Thymus (tissue), 11 donors: Measurements from ENCODE around the gene GFM1. TPM values are rescaled to one million over a fixed set of nuclear protein-coding genes. Genes with fewer than 3 reads are reported as not detected.

Experiments used
- DNase-seq, 9 donors: peaks; one replicate each; pipeline ENCODE4 v3.0.0-alpha.2; 2013; ENCODE audit warnings: low spot score in 9 of 9, low read depth in 6 of 9, missing footprints in 1 of 9
- H3K27ac ChIP-seq, 2 donors: one replicate each; pipeline ENCODE4 v1.5.1; 2013; ENCODE audit warnings: control low read depth in 1 of 2, low read depth in 1 of 2, low read length in 1 of 2, mild to moderate bottlenecking in 1 of 2, moderate library complexity in 1 of 2
- H3K27me3 ChIP-seq, 2 donors: one replicate each; pipeline ENCODE4 v1.5.1; 2013; ENCODE audit warnings: low read length in 1 of 2; ENCODE audit not compliant: control insufficient read depth in 2 of 2, insufficient read depth in 1 of 2
- H3K36me3 ChIP-seq, 2 donors: one replicate each; pipeline ENCODE4 v1.5.1; 2013; ENCODE audit warnings: low read length in 1 of 2, mild to moderate bottlenecking in 1 of 2, moderate library complexity in 1 of 2; ENCODE audit not compliant: control insufficient read depth in 2 of 2, insufficient read depth in 2 of 2
- H3K4me1 ChIP-seq, 2 donors: one replicate each; pipeline ENCODE4 v1.5.1; 2013; ENCODE audit warnings: low read length in 2 of 2; ENCODE audit not compliant: control insufficient read depth in 2 of 2, insufficient read depth in 2 of 2
- H3K4me3 ChIP-seq, 2 donors: one replicate each; pipeline ENCODE4 v1.5.1; 2013; ENCODE audit warnings: low read length in 2 of 2, control low read depth in 1 of 2, mild to moderate bottlenecking in 1 of 2
- H3K9me3 ChIP-seq, 2 donors: one replicate each; pipeline ENCODE4 v1.5.1; 2013; ENCODE audit warnings: low read length in 1 of 2, mild to moderate bottlenecking in 1 of 2; ENCODE audit not compliant: control insufficient read depth in 2 of 2, insufficient read depth in 1 of 2
- WGBS: extraction: QIAGEN DNeasy Blood & Tissue Kit; methylation state at CpG from one replicate; pipeline ENCODE4 v1.1.7; 2013; 5-methylcytosine and 5-hydroxymethylcytosine counted together
- polyA plus RNA-seq: library from polyadenylated mRNA; stranded (reverse); fragments of 200-250 nt; gene quantifications from one replicate; pipeline ENCODE4 v1.2.3, GENCODE V29; 2013
- total RNA-seq: library from RNA; stranded (reverse); fragments of 120-200 nt; gene quantifications from one replicate; pipeline ENCODE4 v1.2.4, GENCODE V29; 2013
- donor health status: healthy.

The GFM1 gene
- total and polyA plus RNA-seq, 2 donors, result 19.0 to 40.0 TPM

- Histone ChIP-seq H3K36me3 (no peaks in the 10 kb centered on the region), H3K4me1 (peaks cover 2 to 5% of the 10 kb centered on the region in 2 donors)
Measured at GRCh38 chr3:158728851-158729250, 84.5 kb downstream of the GFM1 start.

DNA sequence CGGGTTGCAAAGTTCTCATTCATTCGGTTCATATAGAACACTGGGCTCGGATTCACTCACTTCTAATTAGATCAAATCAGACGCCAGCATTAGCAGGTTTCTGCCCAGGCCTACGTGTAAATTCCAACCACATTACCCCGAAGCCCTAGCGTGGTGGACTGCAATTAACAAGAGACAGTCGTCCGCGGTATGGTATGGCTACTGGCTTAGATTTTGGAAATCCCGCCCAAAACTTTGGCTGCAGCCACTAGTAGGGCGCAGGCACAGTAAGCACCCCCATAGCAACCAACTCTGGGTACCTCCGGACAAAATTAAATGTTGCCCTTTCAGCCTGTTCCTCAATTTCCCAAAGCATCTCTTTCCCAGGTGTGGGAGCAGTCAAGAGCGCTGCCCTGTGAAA is 87.2 kb downstream of the GFM1 start:
- Histone ChIP-seq H3K27ac (no peak overlapping the region), H3K9me3 (peaks cover 0 to 3% of the 10 kb centered on the region in 2 donors)
- no peak for DNase-seq

More at GRCh38 chr3:158728851-158729250, 84.5 kb downstream of the GFM1 start:
- no peak overlapping the region for H3K4me3 ChIP-seq
- no peak overlapping the region for H3K27ac ChIP-seq
- H3K27me3 ChIP-seq, result peaks cover 16 to 33% of the 10 kb centered on the region in 2 donors
- H3K9me3 ChIP-seq, result no peaks in the 10 kb centered on the region
- DNase-seq, result no peak

DNA sequence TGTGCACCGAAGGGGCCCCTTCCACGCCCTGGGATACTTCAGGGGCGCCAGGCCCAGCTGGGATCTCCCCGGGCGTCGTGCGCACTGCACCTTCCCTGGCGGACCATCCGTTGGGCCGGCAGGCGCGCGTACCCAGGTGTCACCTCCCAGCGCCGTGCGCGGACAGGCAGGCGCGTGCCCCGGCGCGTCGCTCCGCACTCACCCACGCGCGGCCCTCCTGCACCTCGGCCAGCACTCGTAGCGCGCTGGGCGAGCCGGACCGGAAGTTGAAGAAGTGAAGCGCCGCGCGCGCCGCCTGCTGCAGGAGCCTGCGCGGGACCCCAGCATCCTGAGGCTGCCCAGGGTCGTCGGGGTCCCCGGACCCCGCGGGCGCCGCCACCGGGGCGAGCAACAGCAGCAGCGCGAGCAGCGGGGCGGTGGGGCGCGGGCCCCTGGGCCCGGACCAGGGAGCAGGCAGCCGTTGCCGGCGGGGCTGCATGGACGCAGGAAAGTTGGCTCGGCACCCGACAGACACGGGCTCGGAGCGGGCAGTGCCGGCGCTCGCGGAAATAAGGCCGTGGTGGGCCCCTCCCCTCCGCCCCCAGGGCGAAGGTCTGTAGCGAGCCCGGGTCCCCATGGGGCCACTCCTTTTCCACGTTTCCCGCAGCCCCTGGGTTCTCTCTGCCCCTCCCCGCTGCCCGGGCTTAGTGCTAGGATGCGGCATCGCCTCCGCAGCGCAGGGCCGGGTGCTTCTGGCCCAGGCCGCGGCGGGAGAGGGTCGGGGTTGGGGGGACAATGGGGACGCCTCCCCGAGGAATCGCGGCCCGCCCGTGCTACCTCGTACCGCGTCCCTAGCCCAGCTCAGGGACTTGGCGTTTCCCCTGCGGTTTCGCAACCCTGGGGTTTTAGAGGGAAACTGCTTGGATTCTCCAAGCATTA is 87.9 kb downstream of the GFM1 start, which contains the start of gene RARRES1:
Gene RARRES1 (minus strand): TSS at position 520 of the 918 bp plus-strand sequence. CDS start 42 bp downstream, at position 478.
- Histone ChIP-seq H3K27ac (peak within 1 kb of the TSS in 1 of 2 donors; percentile 47), H3K4me1 (peaks cover 2 to 5% of the 10 kb centered on the region in 2 donors), H3K9me3 (peaks cover 0 to 3% of the 10 kb centered on the region in 2 donors), H3K27me3 (peaks cover 16 to 34% of the 10 kb centered on the region in 2 donors), H3K36me3 (no peaks in the 10 kb centered on the region), H3K4me3 (peak within 1 kb of the TSS; percentile 27 to 50)
- DNase-seq, result peak in 4 of 9 donors; percentile 21 to 47 (median 31)
- WGBS, result 8% methylated on average over 101 of the region's 101 CpGs

More for the DNA sequence above, 87.2 kb downstream of the GFM1 start:
- Histone ChIP-seq H3K36me3 (no peaks in the 10 kb centered on the region), H3K4me1 (peaks cover 2 to 5% of the 10 kb centered on the region in 2 donors), H3K27me3 (peaks cover 16 to 34% of the 10 kb centered on the region in 2 donors), H3K4me3 (peak overlapping the region in 1 of 2 donors; percentile 50)
- WGBS, result 61% methylated on average over 14 of the region's 14 CpGs

DNA sequence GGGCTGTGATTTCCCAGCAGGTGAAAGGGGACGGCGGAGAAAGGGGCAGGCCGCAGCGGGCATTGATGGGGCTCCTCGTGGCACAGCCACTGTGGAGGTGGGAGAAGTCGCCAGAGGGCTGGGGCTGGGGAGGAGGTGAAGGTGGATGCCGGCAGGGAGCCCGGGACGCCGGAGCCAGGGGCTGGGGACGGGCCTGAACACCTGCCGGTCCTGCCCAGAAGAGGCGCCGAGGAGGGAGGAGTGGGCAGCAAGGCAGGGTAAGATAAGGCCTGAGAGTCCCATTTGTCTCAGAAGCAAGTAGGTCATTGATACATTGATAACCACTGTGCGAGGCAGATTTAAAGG is 88.5 kb downstream of the GFM1 start:
- WGBS, result 88% methylated on average over 15 of the region's 15 CpGs
- Histone ChIP-seq H3K4me3 (peak overlapping the region in 1 of 2 donors; percentile 27), H3K9me3 (peaks cover 0 to 3% of the 10 kb centered on the region in 2 donors), H3K27ac (no peak overlapping the region), H3K4me1 (peaks cover 0 to 5% of the 10 kb centered on the region in 2 donors), H3K36me3 (no peaks in the 10 kb centered on the region), H3K27me3 (peaks cover 16 to 34% of the 10 kb centered on the region in 2 donors)
- DNase-seq, result no peak

DNA sequence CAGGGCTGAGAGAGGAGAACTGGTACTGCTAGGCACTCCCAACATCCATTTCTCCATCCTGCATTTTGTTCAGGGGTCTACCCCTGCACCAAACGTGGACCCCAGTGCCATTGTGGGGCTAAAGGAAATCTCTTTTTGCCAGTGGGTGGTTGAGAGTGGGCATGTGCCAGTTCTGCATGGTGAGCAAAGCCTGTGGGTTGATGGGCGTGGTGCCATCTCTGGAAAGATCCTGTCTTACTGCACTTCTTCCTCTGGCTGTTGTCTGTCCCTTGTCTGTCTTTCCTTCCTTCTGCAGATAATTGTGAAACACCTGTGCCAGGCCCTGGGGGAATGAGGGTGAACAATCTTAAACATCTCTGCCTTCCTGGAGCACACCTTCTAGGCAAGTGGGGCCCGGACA is 89.3 kb downstream of the GFM1 start:
- Histone ChIP-seq H3K4me1 (peaks cover 0 to 5% of the 10 kb centered on the region in 2 donors), H3K4me3 (no peak overlapping the region), H3K9me3 (peaks cover 0 to 3% of the 10 kb centered on the region in 2 donors), H3K36me3 (no peaks in the 10 kb centered on the region), H3K27me3 (peaks cover 16 to 34% of the 10 kb centered on the region in 2 donors), H3K27ac (no peak overlapping the region)
- WGBS, result 80% methylated on average over 3 of the region's 3 CpGs
- no peak for DNase-seq

GRCh38 chr3:158735296-158736033 is 91.1 kb downstream of the GFM1 start:
- Histone ChIP-seq H3K9me3 (peaks cover 0 to 3% of the 10 kb centered on the region in 2 donors), H3K27me3 (peaks cover 16 to 32% of the 10 kb centered on the region in 2 donors), H3K36me3 (no peaks in the 10 kb centered on the region), H3K4me1 (peaks cover 0 to 5% of the 10 kb centered on the region in 2 donors), H3K27ac (no peak overlapping the region), H3K4me3 (no peak overlapping the region)
- WGBS, result 88% methylated on average over 7 of the region's 7 CpGs
- DNase-seq, result no peak

GRCh38 chr3:158737410-158737809 is 93.1 kb downstream of the GFM1 start:
- Histone ChIP-seq H3K4me1 (no peaks in the 10 kb centered on the region), H3K9me3 (peaks cover 0 to 3% of the 10 kb centered on the region in 2 donors), H3K36me3 (no peaks in the 10 kb centered on the region), H3K27ac (no peak overlapping the region), H3K27me3 (peaks cover 3 to 14% of the 10 kb centered on the region in 2 donors), H3K4me3 (no peak overlapping the region)
- DNase-seq, result no peak
- 49% methylated on average over 2 of the region's 2 CpGs for WGBS

DNA sequence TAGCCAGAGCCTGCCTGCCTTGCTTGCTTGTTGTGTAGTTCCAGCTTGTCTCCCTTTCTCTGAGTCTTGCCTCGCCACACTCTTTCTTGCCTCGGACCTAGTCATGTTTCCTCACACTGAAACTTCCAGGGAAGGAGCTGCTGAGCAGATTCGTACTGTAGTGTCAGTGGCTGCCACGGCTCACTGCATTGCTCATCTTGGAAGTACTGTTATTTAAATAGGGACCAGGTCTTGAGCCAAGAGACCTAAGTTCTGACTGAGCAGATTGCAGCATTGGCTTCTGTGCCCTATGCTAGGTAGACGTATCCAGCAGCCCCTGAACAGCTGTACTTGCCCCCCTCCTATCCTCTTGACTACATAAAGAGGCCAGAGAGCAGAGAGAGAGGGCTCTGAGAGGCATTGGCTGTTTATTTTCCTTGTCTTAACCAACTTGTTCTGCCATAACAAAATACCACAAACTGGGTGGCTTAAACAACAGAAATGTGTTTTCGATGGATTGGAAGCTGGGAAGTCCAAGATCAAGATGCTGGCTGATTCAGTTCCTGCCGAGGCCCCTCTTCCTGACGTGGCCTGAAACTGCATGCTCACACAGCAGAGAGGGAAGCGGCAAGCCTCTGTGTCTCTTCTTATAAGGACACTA is 93.8 kb downstream of the GFM1 start:
- no peaks in the 10 kb centered on the region for H3K36me3 ChIP-seq
- H3K4me3 ChIP-seq, result no peak overlapping the region
- no peaks in the 10 kb centered on the region for H3K4me1 ChIP-seq
- no peak overlapping the region for H3K27ac ChIP-seq
- no peak for DNase-seq
- peaks cover 0 to 3% of the 10 kb centered on the region in 2 donors for H3K9me3 ChIP-seq
- 95% methylated on average over 9 of the region's 9 CpGs for WGBS
- peaks cover 0 to 8% of the 10 kb centered on the region in 2 donors for H3K27me3 ChIP-seq
